GM10248 (cell line): ENCODE measurements around the gene BSN.

Source experiments
- CTCF ChIA-PET: fragments of 300-600 bp; sonication (Branson Sonifier 250); formaldehyde crosslinking; extraction: SDS; loops from one replicate; lab custom pipeline; 2021; ENCODE audit warnings: antibody characterized with exemption; lab: Yijun Ruan, JAX
- POLR2A ChIA-PET: fragments of 350-650 bp; sonication (Branson Sonifier 250); formaldehyde crosslinking; extraction: SDS; loops from one replicate; lab custom pipeline; 2020; ENCODE audit warnings: antibody characterized with exemption; lab: Yijun Ruan, JAX
- DNase-seq: peaks from one replicate; pipeline ENCODE4 v3.0.0; 2012; ENCODE audit errors: extremely low spot score
- TF ChIP-seq, protein P1 (sequence below): IDR thresholded peaks from 2 replicates; pipeline ENCODE4 v1.5.1; 2012; ENCODE audit warnings: mild to moderate bottlenecking, low read depth; ENCODE audit errors: extremely low read depth, missing control alignments, control extremely low read depth

Gene BSN

DNA sequence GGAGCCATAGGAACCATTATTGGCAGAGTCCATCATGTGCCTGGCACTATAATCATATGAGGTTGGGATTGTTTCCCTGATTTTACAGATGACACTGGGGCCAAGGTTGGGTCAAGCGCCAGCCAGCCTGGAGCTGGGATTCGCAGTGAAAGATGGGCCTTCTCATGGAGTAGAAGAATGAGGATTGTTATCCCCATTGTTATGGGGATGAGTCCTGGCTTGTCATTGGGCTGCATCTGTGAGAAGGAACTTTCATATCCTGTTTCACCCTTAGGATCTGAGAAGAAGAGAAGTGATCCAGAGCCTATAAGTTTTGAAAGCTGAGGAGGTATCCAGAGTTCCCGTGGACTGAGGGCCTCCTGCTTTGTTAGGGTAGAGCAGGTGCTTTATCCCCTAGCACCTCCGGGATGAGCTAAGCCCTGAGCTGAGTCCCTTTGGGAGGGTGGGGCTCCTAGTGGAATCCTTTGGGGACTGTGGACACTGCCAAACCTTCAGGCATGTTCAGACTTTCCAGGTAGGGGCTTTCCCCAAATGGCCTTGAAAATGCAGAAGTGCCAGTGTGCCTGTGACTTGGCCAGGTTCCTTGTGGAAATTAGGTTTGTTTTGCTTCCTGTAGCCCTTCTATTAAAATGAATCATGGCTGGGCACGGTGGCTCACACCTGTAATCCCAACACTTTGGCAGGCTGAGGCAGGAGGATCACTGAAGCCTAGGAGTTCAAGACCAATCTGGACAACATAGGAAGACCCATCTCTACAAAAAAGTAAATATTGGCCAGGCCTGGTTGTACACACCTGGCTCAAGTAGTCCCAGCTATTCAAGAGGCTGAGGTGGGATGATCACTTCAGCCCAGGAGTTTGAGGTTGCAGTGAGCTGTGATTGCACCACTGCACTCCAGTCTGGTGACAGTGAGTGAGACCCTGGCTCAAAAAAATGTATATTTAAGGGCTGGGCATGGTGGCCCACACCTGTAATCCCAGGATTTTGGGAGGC is 30.2 kb upstream of the BSN start:
- CTCF ChIA-PET = interaction anchor here (1.2 to 10.7 kb wide), 2 partner anchors 8 to 14 kb away, joined by 3 to 87 read pairs; no protein-coding TSS in a partner anchor
- TF ChIP-seq, protein P1, sequence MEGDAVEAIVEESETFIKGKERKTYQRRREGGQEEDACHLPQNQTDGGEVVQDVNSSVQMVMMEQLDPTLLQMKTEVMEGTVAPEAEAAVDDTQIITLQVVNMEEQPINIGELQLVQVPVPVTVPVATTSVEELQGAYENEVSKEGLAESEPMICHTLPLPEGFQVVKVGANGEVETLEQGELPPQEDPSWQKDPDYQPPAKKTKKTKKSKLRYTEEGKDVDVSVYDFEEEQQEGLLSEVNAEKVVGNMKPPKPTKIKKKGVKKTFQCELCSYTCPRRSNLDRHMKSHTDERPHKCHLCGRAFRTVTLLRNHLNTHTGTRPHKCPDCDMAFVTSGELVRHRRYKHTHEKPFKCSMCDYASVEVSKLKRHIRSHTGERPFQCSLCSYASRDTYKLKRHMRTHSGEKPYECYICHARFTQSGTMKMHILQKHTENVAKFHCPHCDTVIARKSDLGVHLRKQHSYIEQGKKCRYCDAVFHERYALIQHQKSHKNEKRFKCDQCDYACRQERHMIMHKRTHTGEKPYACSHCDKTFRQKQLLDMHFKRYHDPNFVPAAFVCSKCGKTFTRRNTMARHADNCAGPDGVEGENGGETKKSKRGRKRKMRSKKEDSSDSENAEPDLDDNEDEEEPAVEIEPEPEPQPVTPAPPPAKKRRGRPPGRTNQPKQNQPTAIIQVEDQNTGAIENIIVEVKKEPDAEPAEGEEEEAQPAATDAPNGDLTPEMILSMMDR = no peak
- POLR2A ChIA-PET = no interaction called here
- DNase-seq = no peak

DNA sequence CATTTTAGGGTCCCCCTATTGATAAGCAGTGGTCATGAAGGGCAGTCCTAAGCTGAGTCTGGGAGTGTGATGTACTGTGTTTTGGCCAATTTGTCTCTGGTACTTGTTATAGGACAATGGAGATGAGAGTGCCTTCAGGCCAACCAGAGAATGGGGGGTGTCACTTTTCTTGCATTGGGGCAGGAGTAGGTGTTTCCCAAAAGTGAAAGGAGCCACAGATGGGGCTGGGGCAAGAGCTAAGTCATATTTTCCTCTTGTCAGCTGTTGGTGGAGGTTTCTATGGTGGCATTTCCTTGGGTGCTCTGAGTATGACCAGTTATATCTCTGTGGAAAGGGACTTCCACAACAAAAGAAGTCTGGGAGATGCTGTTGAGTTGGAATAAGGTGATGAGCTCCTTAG is 24.7 kb upstream of the BSN start:
- TF ChIP-seq, protein P1 = no peak
- DNase-seq = peak; percentile 42
- CTCF ChIA-PET = interaction anchor here (0.7 to 10.7 kb wide), 3 partner anchors 9 to 143 kb away, joined by 3 to 87 read pairs (median 9); no protein-coding TSS in a partner anchor
- POLR2A ChIA-PET = no interaction called here

DNA sequence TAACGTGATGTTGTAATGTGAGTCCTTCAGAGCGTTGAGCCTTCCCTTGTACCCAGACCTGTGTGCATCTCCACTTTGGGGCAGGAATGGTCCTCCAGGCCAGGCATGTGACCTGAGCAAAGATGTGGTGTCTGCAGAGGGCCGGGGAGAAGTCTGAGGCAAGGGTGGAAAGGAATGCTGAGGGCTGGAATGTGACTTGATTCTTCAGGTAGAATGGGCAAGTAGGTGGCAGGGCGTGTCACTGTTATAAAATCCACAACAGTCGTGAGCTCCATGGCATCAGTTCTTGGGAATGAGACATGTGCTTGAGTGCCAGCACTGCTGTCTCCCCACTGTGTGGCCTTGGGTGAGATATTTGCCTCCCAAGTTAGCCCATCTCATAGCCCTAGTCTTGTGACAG is 24.0 kb upstream of the BSN start:
- TF ChIP-seq, protein P1 = no peak
- no peak for DNase-seq
- CTCF ChIA-PET = interaction anchor here (0.7 to 10.7 kb wide), 3 partner anchors 8 to 142 kb away, joined by 3 to 87 read pairs (median 9); no protein-coding TSS in a partner anchor
- POLR2A ChIA-PET = no interaction called here

DNA sequence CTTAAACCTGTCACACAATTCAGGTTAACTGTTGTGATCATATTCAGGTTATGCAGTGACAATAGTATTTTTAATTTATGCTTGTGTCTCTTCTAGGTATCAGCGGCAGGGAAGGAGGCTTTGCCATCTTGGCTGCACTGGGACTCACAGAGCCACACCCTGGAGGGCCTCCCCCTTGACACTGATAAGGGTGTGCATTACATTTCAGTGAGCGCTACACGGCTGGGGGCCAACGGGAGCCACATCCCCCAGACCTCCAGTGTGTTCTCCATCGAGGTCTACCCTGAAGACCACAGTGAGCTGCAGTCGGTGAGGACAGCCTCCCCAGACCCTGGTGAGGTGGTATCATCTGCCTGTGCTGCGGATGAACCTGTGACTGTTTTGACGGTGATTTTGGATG is 23.6 kb upstream of the BSN start:
- POLR2A ChIA-PET = no interaction called here
- TF ChIP-seq, protein P1 = no peak
- CTCF ChIA-PET = interaction anchor here (1.5 to 10.7 kb wide), 2 partner anchors 8 to 9 kb away, joined by 3 to 87 read pairs; no protein-coding TSS in a partner anchor
- DNase-seq = no peak

DNA sequence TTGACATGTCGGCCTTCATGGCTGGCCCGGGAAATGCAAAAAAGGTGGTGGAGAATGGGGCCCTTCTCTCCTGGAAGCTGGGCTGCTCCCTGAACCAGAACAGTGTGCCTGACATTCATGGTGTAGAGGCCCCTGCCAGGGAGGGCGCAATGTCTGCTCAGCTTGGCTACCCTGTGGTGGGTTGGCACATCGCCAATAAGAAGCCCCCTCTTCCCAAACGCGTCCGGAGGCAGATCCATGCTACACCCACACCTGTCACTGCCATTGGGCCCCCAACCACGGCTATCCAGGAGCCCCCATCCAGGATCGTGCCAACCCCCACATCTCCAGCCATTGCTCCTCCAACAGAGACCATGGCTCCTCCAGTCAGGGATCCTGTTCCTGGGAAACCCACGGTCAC is 23.1 kb upstream of the BSN start:
- no peak for DNase-seq
- CTCF ChIA-PET = interaction anchor here (0.9 to 10.7 kb wide), 3 partner anchors 7 to 9 kb away, joined by 3 to 87 read pairs (median 3); no protein-coding TSS in a partner anchor
- POLR2A ChIA-PET = no interaction called here
- TF ChIP-seq, protein P1 = no peak

DNA sequence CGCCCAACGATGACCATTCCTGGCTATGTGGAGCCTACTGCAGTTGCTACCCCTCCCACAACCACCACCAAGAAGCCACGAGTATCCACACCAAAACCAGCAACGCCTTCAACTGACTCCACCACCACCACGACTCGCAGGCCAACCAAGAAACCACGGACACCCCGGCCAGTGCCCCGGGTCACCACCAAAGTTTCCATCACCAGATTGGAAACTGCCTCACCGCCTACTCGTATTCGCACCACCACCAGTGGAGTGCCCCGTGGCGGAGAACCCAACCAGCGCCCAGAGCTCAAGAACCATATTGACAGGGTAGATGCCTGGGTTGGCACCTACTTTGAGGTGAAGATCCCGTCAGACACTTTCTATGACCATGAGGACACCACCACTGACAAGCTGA is 22.6 kb upstream of the BSN start:
- ChIA-PET CTCF (interaction anchor here (0.9 to 10.7 kb wide), 4 partner anchors 7 to 140 kb away, joined by 3 to 87 read pairs (median 4); no protein-coding TSS in a partner anchor), POLR2A (no interaction called here)
- no peak for DNase-seq
- TF ChIP-seq, protein P1 = no peak
